H1 (cell line): Measurements from ENCODE around the gene TECR. TPM values are rescaled to one million over a fixed set of nuclear protein-coding genes. Genes with fewer than 3 reads are reported as not detected.
A peak's percentile ranks its signal among the peaks of the same experiment; 100 is the strongest.

Experiments used
- CTCF ChIA-PET: fragments of 300-600 bp; sonication (Branson Sonifier 250); formaldehyde crosslinking; loops from one replicate; lab custom pipeline; 2021; ENCODE audit not compliant: partially characterized antibody; lab: Charles Lee
- POLR2A ChIA-PET: fragments of 300-600 bp; sonication (Branson Sonifier 250); formaldehyde crosslinking; loops from one replicate; lab custom pipeline; 2021; ENCODE audit warnings: inconsistent platforms; ENCODE audit not compliant: partially characterized antibody; lab: Charles Lee
- DNase-seq, 2 experiments: peaks; one replicate each; pipeline versions ENCODE4 v3.0.0 to v3.0.0-alpha.2; 2010 to 2022; ENCODE audit warnings: low spot score in 2 of 2, low read depth in 1 of 2, mixed read lengths in 1 of 2
- FAIRE-seq: peaks from 2 replicates; lab custom pipeline; 2011; peaks lifted over from hg19 to GRCh38; lab: Jason Lieb, UNC
- H2AFZ ChIP-seq: 2 replicates; pipeline ENCODE4 v1.8.1; 2012; ENCODE audit warnings: low read length, inconsistent platforms
- H2AK5ac ChIP-seq: 2 replicates; pipeline ENCODE4 v1.6.1; 2013; ENCODE audit warnings: low read depth, low read length
- H2BK120ac ChIP-seq: replicated peaks from 2 replicates; pipeline ENCODE3; 2013; ENCODE audit warnings: low read depth, low read length, inconsistent platforms
- H2BK12ac ChIP-seq: 2 replicates; pipeline ENCODE4 v1.6.1; 2013; ENCODE audit warnings: low read depth, low read length
- H2BK15ac ChIP-seq: 2 replicates; pipeline ENCODE4 v1.6.1; 2013; ENCODE audit warnings: low read length
- H2BK20ac ChIP-seq: 2 replicates; pipeline ENCODE4 v1.6.1; 2013; ENCODE audit warnings: low read length
- H2BK5ac ChIP-seq: 2 replicates; pipeline ENCODE4 v1.6.1; 2013; ENCODE audit warnings: low read depth, low read length
- H3K14ac ChIP-seq: 2 replicates; pipeline ENCODE4 v1.6.1; 2013; ENCODE audit warnings: inconsistent platforms; ENCODE audit not compliant: insufficient read length
- H3K18ac ChIP-seq: 2 replicates; pipeline ENCODE4 v1.6.1; 2013; ENCODE audit warnings: low read length; ENCODE audit errors: extremely low read depth
- H3K23ac ChIP-seq: 2 replicates; pipeline ENCODE4 v1.6.1; 2013; ENCODE audit warnings: inconsistent platforms; ENCODE audit not compliant: insufficient read length
- H3K23me2 ChIP-seq: 2 replicates; pipeline ENCODE4 v1.6.1; 2013; ENCODE audit warnings: low read depth, low read length
- H3K27ac ChIP-seq: 2 replicates; pipeline ENCODE4 v1.6.1; 2011; ENCODE audit warnings: low read depth, low read length, inconsistent platforms
- H3K27me3 ChIP-seq, 4 experiments: replicated peaks in 1 of 4; 1 replicate in 1 of 4; 2 replicates in 3 of 4; pipeline versions ENCODE4 v1.6.1 to v1.8.1; 2011 to 2013; ENCODE audit warnings: low read length in 3 of 4, mild to moderate bottlenecking in 3 of 4, inconsistent platforms in 2 of 4, mixed read lengths in 2 of 4, moderate library complexity in 1 of 4; ENCODE audit not compliant: control insufficient read depth in 3 of 4, insufficient read depth in 3 of 4; ENCODE audit errors: extremely low read depth in 1 of 4
- H3K36me3 ChIP-seq, 4 experiments: 2 replicates each; pipeline versions ENCODE4 v1.6.1 to v1.8.1; 2011 to 2013; ENCODE audit warnings: mild to moderate bottlenecking in 4 of 4, low read length in 3 of 4, moderate library complexity in 2 of 4, control low read depth in 1 of 4, inconsistent platforms in 1 of 4; ENCODE audit not compliant: insufficient read depth in 4 of 4, control insufficient read depth in 2 of 4
- H3K4ac ChIP-seq: replicated peaks from 2 replicates; pipeline ENCODE3; 2013; ENCODE audit warnings: low read length, low read depth, mixed read lengths, inconsistent platforms; ENCODE audit not compliant: insufficient read length
- H3K4me1 ChIP-seq, 4 experiments: replicated peaks in 1 of 4; 1 replicate in 1 of 4; 2 replicates in 3 of 4; pipeline versions ENCODE4 v1.6.1 to v1.8.1; 2011 to 2013; ENCODE audit warnings: low read length in 3 of 4, inconsistent platforms in 2 of 4, mixed read lengths in 1 of 4; ENCODE audit not compliant: insufficient read depth in 4 of 4, control insufficient read depth in 3 of 4
- H3K4me2 ChIP-seq, 2 experiments: 2 replicates each; pipeline versions ENCODE4 v1.6.1 to v1.8.1; 2011 to 2013; ENCODE audit warnings: low read depth in 2 of 2, low read length in 2 of 2, control low read depth in 1 of 2, inconsistent platforms in 1 of 2, mild to moderate bottlenecking in 1 of 2; ENCODE audit not compliant: insufficient read depth in 1 of 2
- H3K4me3 ChIP-seq, 4 experiments: fragments of 200-600, 300-600 bp in 1 of 4; sonication (generic), shearing (Covaris generic), sonication (Bioruptor Twin) in 1 of 4; 2 replicates each; pipeline versions ENCODE4 v1.5.1 to v1.8.1; 2011 to 2016; ENCODE audit warnings: low read length in 4 of 4, low read depth in 3 of 4, control low read depth in 2 of 4, inconsistent platforms in 2 of 4, mild to moderate bottlenecking in 2 of 4, mixed read lengths in 1 of 4, moderate library complexity in 1 of 4; ENCODE audit not compliant: insufficient read depth in 2 of 4; ENCODE audit errors: extremely low read depth in 1 of 4
- H3K56ac ChIP-seq: replicated peaks from 2 replicates; pipeline ENCODE3; 2013; ENCODE audit warnings: low read depth, mild to moderate bottlenecking, mixed read lengths, low read length, inconsistent platforms; ENCODE audit not compliant: insufficient read length
- H3K79me1 ChIP-seq: 2 replicates; pipeline ENCODE4 v1.6.1; 2013; ENCODE audit warnings: low read depth, low read length, control low read depth
- H3K79me2 ChIP-seq, 2 experiments: 2 replicates each; pipeline versions ENCODE4 v1.6.1 to v1.8.1; 2012 to 2013; ENCODE audit warnings: low read length in 2 of 2, mild to moderate bottlenecking in 2 of 2, inconsistent platforms in 1 of 2; ENCODE audit not compliant: insufficient read depth in 2 of 2, control insufficient read depth in 1 of 2
- H3K9ac ChIP-seq, 4 experiments: replicated peaks in 1 of 4; 1 replicate in 1 of 4; 2 replicates in 3 of 4; pipeline versions ENCODE4 v1.6.1 to v1.8.1; 2011 to 2013; ENCODE audit warnings: low read depth in 3 of 4, low read length in 3 of 4, control low read depth in 2 of 4, mild to moderate bottlenecking in 2 of 4, moderate library complexity in 2 of 4, inconsistent platforms in 1 of 4; ENCODE audit errors: extremely low read depth in 1 of 4
- H3K9me3 ChIP-seq, 2 experiments: 2 replicates each; pipeline versions ENCODE4 v1.6.1 to v1.8.1; 2012 to 2013; ENCODE audit warnings: mild to moderate bottlenecking in 2 of 2, moderate library complexity in 2 of 2, control low read depth in 1 of 2, inconsistent platforms in 1 of 2, low read depth in 1 of 2, low read length in 1 of 2, mixed read lengths in 1 of 2; ENCODE audit not compliant: insufficient read depth in 2 of 2
- H4K20me1 ChIP-seq, 2 experiments: replicated peaks in 1 of 2; 2 replicates each; pipeline versions ENCODE3 to v1.8.1; 2011 to 2013; ENCODE audit warnings: inconsistent platforms in 2 of 2, low read length in 2 of 2, mild to moderate bottlenecking in 1 of 2; ENCODE audit not compliant: insufficient read depth in 2 of 2, control insufficient read depth in 1 of 2
- H4K5ac ChIP-seq: 2 replicates; pipeline ENCODE4 v1.6.1; 2013; ENCODE audit warnings: low read length, low read depth, mixed read lengths, inconsistent platforms; ENCODE audit not compliant: insufficient read length
- H4K8ac ChIP-seq: 2 replicates; pipeline ENCODE4 v1.8.0; 2013; ENCODE audit warnings: mild to moderate bottlenecking, moderate library complexity, low read length, inconsistent platforms; ENCODE audit not compliant: insufficient read depth; ENCODE audit errors: extremely low read depth
- H4K91ac ChIP-seq: replicated peaks from 2 replicates; pipeline ENCODE3; 2013; ENCODE audit warnings: low read length, mixed read lengths, inconsistent platforms; ENCODE audit not compliant: insufficient read length
- ATF3 ChIP-seq: IDR thresholded peaks from 2 replicates; pipeline ENCODE4 v1.6.1; 2011; ENCODE audit warnings: low read depth, mild to moderate bottlenecking, low read length; ENCODE audit not compliant: insufficient read depth
- CTCF ChIP-seq, 3 experiments: IDR thresholded peaks; 1 replicate in 2 of 3; 2 replicates in 1 of 3; pipeline versions ENCODE4 v1.5.1 to v1.6.1; 2011; ENCODE audit warnings: low read length in 3 of 3, mild to moderate bottlenecking in 3 of 3, inconsistent platforms in 2 of 3, low read depth in 1 of 3, moderate library complexity in 1 of 3; ENCODE audit not compliant: insufficient read depth in 1 of 3; ENCODE audit errors: control extremely low read depth in 1 of 3
- TAF1 ChIP-seq: IDR thresholded peaks from 2 replicates; pipeline ENCODE4 v1.6.1; 2011; ENCODE audit warnings: mild to moderate bottlenecking, low read depth, low read length
- WGBS, 2 experiments: shearing (Covaris generic) in 1 of 2; methylation state at CpG; one replicate each; pipeline versions ENCODE4 v1.1.6 to v1.1.7; 2013 to 2015; ENCODE audit warnings: low lambda C conversion rate in 2 of 2, mixed read lengths in 2 of 2, inconsistent platforms in 1 of 2, low coverage in 1 of 2, missing lambda C conversion rate in 1 of 2; ENCODE audit not compliant: insufficient replicate concordance in 2 of 2, insufficient coverage in 1 of 2, insufficient read length in 1 of 2; ENCODE audit errors: extremely low coverage in 1 of 2, missing lambda C conversion rate in 1 of 2; 5-methylcytosine and 5-hydroxymethylcytosine counted together
- polyA plus RNA-seq, 7 experiments: library from polyadenylated mRNA; depleted of rRNA in 3 of 7; stranded (reverse) in 5 of 7; unstranded in 2 of 7; fragments of >200 nt in 5 of 7; fragments of 200-250 nt in 2 of 7; gene quantifications; 1 replicate in 5 of 7; 2 replicates in 1 of 7; 4 replicates in 1 of 7; pipeline versions ENCODE4 v1.2.1 to v1.2.3, GENCODE V29; 2011 to 2013; ENCODE audit warnings: missing spikeins in 2 of 7, mixed read lengths in 2 of 7
- total RNA-seq: library from RNA; stranded (reverse); fragmentation: NEBNext Ultra II Directional; extraction: Animal tissue kit (Norgen Biotek cat#: 25700); gene quantifications from 2 replicates; pipeline ENCODE4 v1.2.1, GENCODE V29; 2021

Gene TECR
- total and polyA plus RNA-seq, 2 of the 8 experiments (the other 6 are each of a cell fraction or from before 2014, with no cell fraction given): 172 to 405 TPM

- Histone ChIP-seq H3K23ac (no peak overlapping the region), H3K79me1 (peaks cover 12% of the 10 kb centered on the region), H4K91ac (no peak overlapping the region), H3K4me3 (no peak overlapping the region), H3K14ac (no peak overlapping the region), H2BK5ac (peak overlapping the region; percentile 6; the same call in 1 of the 2 replicates), H3K4me2 (no peak overlapping the region), H3K27ac (0 out of 2 replicates have a peak overlapping the region, but pooled peaks have one; percentile 52), H3K79me2 (peaks cover 0 to 21% of the 10 kb centered on the region in 2 experiments; a peak in 1 of 4 replicates), H3K36me3 (no peaks in the 10 kb centered on the region), H2AK5ac (no peak overlapping the region), H3K27me3 (no peaks in the 10 kb centered on the region), H3K9ac (no peak overlapping the region), H2AFZ (no peak overlapping the region), H3K4me1 (peaks cover 0 to 12% (median 8%) of the 10 kb centered on the region in 4 experiments; a peak in 6 of 7 replicates), H3K56ac (no peak overlapping the region), H3K18ac (no peak overlapping the region), H3K23me2 (no peaks in the 10 kb centered on the region), H4K5ac (no peak overlapping the region), H3K4ac (no peak overlapping the region), H2BK120ac (no peak overlapping the region), H2BK12ac (no peak overlapping the region), H2BK15ac (no peak overlapping the region), H3K9me3 (no peaks in the 10 kb centered on the region), H2BK20ac (no peak overlapping the region), H4K20me1 (peaks cover 7 to 16% of the 10 kb centered on the region in 2 experiments), H4K8ac (no peak overlapping the region)
- ChIA-PET POLR2A (interaction anchor here (0.6 to 1.7 kb wide), 5 partner anchors 9 to 162 kb away, joined by 3 to 4 read pairs (median 3); no protein-coding TSS in a partner anchor), CTCF (interaction anchor here (0.6 to 6.3 kb wide), 14 partner anchors 8 to 140 kb away, joined by 3 to 47 read pairs (median 4); partner anchors contain the start of gene NDUFB7)
- TF ChIP-seq CTCF (IDR thresholded peaks at IDR 0.05; ENCODE audit: control extremely low read depth in 1 of 3, insufficient read depth in 1 of 3, low read depth in 1 of 3, low read length in 3 of 3) (peak; percentile 2 to 20 (median 15); a peak in 3 of 4 replicates), TAF1 (0 out of 2 replicates have a peak, but pooled peaks have one; percentile 17), ATF3 (no peak)
- 73% methylated on average over 6 of the region's 6 CpGs; no CpG with 5 or more reads in 1 of the 2 experiments for WGBS, 2 experiments
- DNase-seq (peak in 1 of 2 experiments; percentile 46), FAIRE-seq (no peak)
Observed at GRCh38 chr19:14554382-14554812, 25.0 kb downstream of the TECR start.
